Activated CD8-positive, alpha-beta T cell treated with anti-CD3 and anti-CD28 coated beads for 36 hours (primary cell): ENCODE results near the gene NKD1. TPM values are rescaled to one million over a fixed set of nuclear protein-coding genes. Genes with fewer than 3 reads are reported as not detected.
A peak's percentile ranks its signal among the peaks of the same experiment; 100 is the strongest.

ENCODE experiments used
- ATAC-seq: fragments of 200-7000 bp; cut with Tn5 transposase; one replicate; pipeline ENCODE4 v1.10.0; 2021; ENCODE audit warnings: mild to moderate bottlenecking, moderate library complexity
- CTCF ChIA-PET: fragments of 350-600 bp; sonication (Branson Sonifier 250); formaldehyde crosslinking; loops from one replicate; lab custom pipeline; 2021; ENCODE audit warnings: antibody characterized with exemption; lab: Charles Lee
- POLR2A ChIA-PET: fragments of 350-600 bp; sonication (Branson Sonifier 250); formaldehyde crosslinking; loops from one replicate; lab custom pipeline; 2021; ENCODE audit warnings: antibody characterized with exemption; lab: Charles Lee
- DNase-seq: peaks from one replicate; pipeline ENCODE4 v3.0.0-alpha.2; 2020
- H3K27ac Mint-ChIP-seq: one replicate; pipeline ENCODE4 v1.8.0; 2021; ENCODE audit warnings: mild to moderate bottlenecking, mixed read lengths
- H3K27me3 Mint-ChIP-seq: one replicate; pipeline ENCODE4 v1.8.0; 2021; ENCODE audit warnings: mixed read lengths
- H3K36me3 Mint-ChIP-seq: one replicate; pipeline ENCODE4 v1.8.0; 2021; ENCODE audit warnings: low read depth, mixed read lengths
- H3K4me1 Mint-ChIP-seq: one replicate; pipeline ENCODE4 v1.8.0; 2021; ENCODE audit warnings: low read depth, mixed read lengths
- H3K4me3 Mint-ChIP-seq: one replicate; pipeline ENCODE4 v1.8.0; 2021; ENCODE audit warnings: mild to moderate bottlenecking, moderate library complexity, mixed read lengths
- H3K9me3 Mint-ChIP-seq: one replicate; pipeline ENCODE4 v1.8.0; 2021; ENCODE audit warnings: mixed read lengths
- CTCF ChIP-seq: fragments of 200-600 bp; IDR thresholded peaks from one replicate; pipeline ENCODE4 v1.8.0; 2022; ENCODE audit warnings: antibody characterized with exemption, mild to moderate bottlenecking
- intact Hi-C: fragments of 100-400 bp; cut with micrococcal nuclease; formaldehyde crosslinking; loops from one replicate; pipeline ENCODE4 v1.10.0; 2022
- total RNA-seq, 2 experiments: library from RNA; stranded (reverse); gene quantifications; one replicate each; pipeline ENCODE4 v1.2.3, GENCODE V29; 2021

Gene NKD1
- total RNA-seq, 2 experiments from 2014 or later, result 1.9 to 3.6 TPM

- POLR2A ChIA-PET, result no interaction called here
- DNase-seq (no peak), ATAC-seq (no peak)
- TF ChIP-seq CTCF, result no peak
- no peak overlapping the region for H3K4me3 Mint-ChIP-seq
- H3K9me3 Mint-ChIP-seq, result no peaks in the 10 kb centered on the region
- H3K27ac Mint-ChIP-seq, result no peak overlapping the region
- intact Hi-C loops, result no loop called here
- CTCF ChIA-PET, result interaction anchor here (0.9 to 1.6 kb wide), 2 partner anchors 10 to 266 kb away, joined by 3 to 5 read pairs; no protein-coding TSS in a partner anchor
- H3K36me3 Mint-ChIP-seq, result no peaks in the 10 kb centered on the region
- no peaks in the 10 kb centered on the region for H3K27me3 Mint-ChIP-seq
- no peaks in the 10 kb centered on the region for H3K4me1 Mint-ChIP-seq
Observed at GRCh38 chr16:50540711-50541007, 7.5 kb upstream of the NKD1 start.

- ChIA-PET POLR2A (interaction anchor here (1.0 kb wide), 1 partner anchor 109 kb away, joined by 3 read pairs; no protein-coding TSS in a partner anchor), CTCF (interaction anchor here (1.0 to 1.6 kb wide), 3 partner anchors 10 to 123 kb away, joined by 3 to 4 read pairs (median 3); no protein-coding TSS in a partner anchor)
- intact Hi-C loops, result no loop called here
- DNase-seq (no peak), ATAC-seq (no peak)
- no peaks in the 10 kb centered on the region for H3K36me3 Mint-ChIP-seq
- H3K4me3 Mint-ChIP-seq, result no peak overlapping the region
- H3K27me3 Mint-ChIP-seq, result no peaks in the 10 kb centered on the region
- no peaks in the 10 kb centered on the region for H3K4me1 Mint-ChIP-seq
- no peaks in the 10 kb centered on the region for H3K9me3 Mint-ChIP-seq
- H3K27ac Mint-ChIP-seq, result no peak overlapping the region
- TF ChIP-seq CTCF, result no peak
Observed at GRCh38 chr16:50542703-50543102, 5.5 kb upstream of the NKD1 start.

- no peak for TF ChIP-seq CTCF
- intact Hi-C loops, result no loop called here
- ATAC-seq, result no peak
- no peak overlapping the region for H3K27ac Mint-ChIP-seq
- H3K4me3 Mint-ChIP-seq, result no peak overlapping the region
- CTCF ChIA-PET, result interaction anchor here (1.4 to 1.9 kb wide), 3 partner anchors 36 to 261 kb away, joined by 3 to 7 read pairs (median 4); no protein-coding TSS in a partner anchor
- POLR2A ChIA-PET, result no interaction called here
- H3K36me3 Mint-ChIP-seq, result no peaks in the 10 kb centered on the region
- no peaks in the 10 kb centered on the region for H3K9me3 Mint-ChIP-seq
- H3K27me3 Mint-ChIP-seq, result peaks cover 3% of the 10 kb centered on the region
- no peak for DNase-seq
- H3K4me1 Mint-ChIP-seq, result peaks cover 9% of the 10 kb centered on the region
Observed at GRCh38 chr16:50546125-50546524, 2.1 kb upstream of the NKD1 start.

DNA sequence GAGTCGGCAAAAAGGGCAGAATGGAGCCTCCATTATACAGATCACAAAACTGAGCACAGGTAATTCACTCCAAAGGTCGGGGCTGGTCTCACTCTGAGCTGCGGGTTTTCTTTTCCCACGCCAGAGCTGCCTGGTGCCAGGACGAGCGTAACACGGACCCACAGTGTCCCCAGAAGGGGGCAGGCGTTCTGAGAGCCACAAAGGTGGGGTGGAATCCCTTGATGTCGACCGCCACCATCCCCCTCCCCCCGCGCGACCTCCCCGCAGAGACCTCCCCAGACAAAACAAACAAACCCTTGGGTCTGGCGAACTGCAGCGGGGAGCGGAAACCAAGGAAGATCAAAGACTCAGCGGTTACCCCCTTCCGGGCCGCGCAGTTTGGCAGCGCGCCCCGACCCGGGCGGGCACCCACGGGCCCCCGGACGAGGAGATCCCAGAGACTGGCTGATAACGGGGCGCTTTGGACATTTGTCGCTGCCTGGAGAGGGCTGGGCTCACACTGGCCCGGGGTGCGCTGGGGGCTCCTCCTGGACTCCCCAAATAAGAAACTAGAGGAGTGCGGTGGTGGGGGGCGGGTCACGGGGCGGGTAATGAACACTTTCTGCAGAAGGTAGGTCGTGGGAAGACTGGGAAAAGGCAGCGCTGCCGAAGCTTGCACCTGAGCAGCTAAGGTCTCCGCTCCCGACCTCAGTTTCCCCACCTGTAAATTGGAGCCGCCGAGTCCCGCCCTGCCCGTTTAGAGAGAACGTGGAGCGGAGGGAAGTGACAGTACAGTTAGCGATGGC is 664 bp upstream of the NKD1 start:
- intact Hi-C loops, result no loop called here
- peak; percentile 55 for ATAC-seq
- Mint-ChIP-seq H3K9me3 (no peaks in the 10 kb centered on the region), H3K4me3 (peak overlapping the region; percentile 72), H3K4me1 (peaks cover 9% of the 10 kb centered on the region), H3K36me3 (no peaks in the 10 kb centered on the region), H3K27me3 (peaks cover 3% of the 10 kb centered on the region), H3K27ac (no peak overlapping the region)
- POLR2A ChIA-PET, result no interaction called here
- peak; percentile 33 for TF ChIP-seq CTCF
- DNase-seq, result peak; percentile 72
- CTCF ChIA-PET, result interaction anchor here (0.7 to 1.9 kb wide), 4 partner anchors 38 to 259 kb away, joined by 3 to 7 read pairs (median 4); no protein-coding TSS in a partner anchor

DNA sequence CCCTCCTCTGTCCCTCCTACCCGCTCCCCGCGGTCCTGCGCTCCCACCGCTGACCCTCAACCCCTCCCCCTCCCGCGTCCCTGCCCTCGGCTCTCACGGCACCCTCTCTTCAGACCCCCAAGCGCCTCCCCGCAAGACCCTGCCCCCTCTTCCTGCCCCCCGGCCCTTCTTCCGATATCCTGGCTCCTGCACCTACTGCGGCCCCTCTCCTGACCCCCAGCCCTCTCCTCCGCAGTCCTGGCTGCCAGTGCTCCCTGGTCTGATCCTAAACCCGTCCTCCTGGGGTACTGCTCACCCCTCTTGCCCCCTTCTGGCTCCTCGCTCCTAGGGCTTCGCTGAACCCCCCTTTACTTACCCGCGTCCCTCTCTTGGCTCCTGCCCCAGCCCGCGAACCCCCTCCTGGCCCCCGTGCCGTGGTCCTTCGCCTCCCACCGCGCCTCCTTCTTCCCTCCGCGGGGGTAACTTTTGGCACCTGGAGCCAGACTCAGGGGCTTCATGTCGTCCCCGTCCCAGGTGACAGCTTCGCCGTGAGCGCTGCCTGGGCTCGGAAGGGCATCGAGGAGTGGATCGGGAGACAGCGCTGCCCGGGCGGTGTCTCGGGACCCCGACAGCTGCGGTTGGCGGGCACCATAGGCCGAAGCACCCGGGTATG is 839 bp downstream of the NKD1 start:
- peaks cover 9% of the 10 kb centered on the region for H3K4me1 Mint-ChIP-seq
- H3K4me3 Mint-ChIP-seq, result peak overlapping the region; percentile 59
- DNase-seq, result no peak
- H3K9me3 Mint-ChIP-seq, result no peaks in the 10 kb centered on the region
- intact Hi-C loops, result no loop called here
- ChIA-PET CTCF (no interaction called here), POLR2A (no interaction called here)
- no peak for ATAC-seq
- peaks cover 3% of the 10 kb centered on the region for H3K27me3 Mint-ChIP-seq
- H3K27ac Mint-ChIP-seq, result no peak overlapping the region
- no peak for TF ChIP-seq CTCF
- H3K36me3 Mint-ChIP-seq, result no peaks in the 10 kb centered on the region
